Esophagus muscularis mucosa (tissue), 4 donors: ENCODE results near the gene BCAS4. TPM values are rescaled to one million over a fixed set of nuclear protein-coding genes. Genes with fewer than 3 reads are reported as not detected.

ENCODE experiments used
- DNase-seq: peaks from one replicate; pipeline ENCODE4 v3.0.0-alpha.2; 2017; ENCODE audit errors: extremely low spot score
- H3K27ac ChIP-seq, 4 donors: fragments of 200-600 bp; sonication (generic); replicated peaks in 1 of 4; 1 replicate in 3 of 4; 2 replicates in 1 of 4; pipeline ENCODE4 v1.5.1; 2016 to 2019; ENCODE audit warnings: mild to moderate bottlenecking in 1 of 4
- H3K27me3 ChIP-seq, 4 donors: fragments of 200-600 bp; sonication (generic); one replicate each; pipeline versions ENCODE4 v1.5.1 to v1.6.0; 2016 to 2019
- H3K36me3 ChIP-seq, 4 donors: fragments of 200-600 bp; sonication (generic); one replicate each; pipeline ENCODE4 v1.5.1; 2016 to 2019
- H3K4me1 ChIP-seq, 4 donors: fragments of 200-600 bp; sonication (generic); one replicate each; pipeline ENCODE4 v1.5.1; 2016 to 2019
- H3K4me3 ChIP-seq, 4 donors: fragments of 200-600 bp; sonication (generic); 1 replicate in 2 of 4; 2 replicates in 2 of 4; pipeline ENCODE4 v1.5.1; 2016 to 2019; ENCODE audit warnings: mild to moderate bottlenecking in 4 of 4, moderate library complexity in 1 of 4
- H3K9me3 ChIP-seq, 4 donors: fragments of 200-600 bp; sonication (generic); 1 replicate in 3 of 4; 2 replicates in 1 of 4; pipeline ENCODE4 v1.5.1; 2016 to 2019
- CTCF ChIP-seq, 3 experiments: fragments of 200-600 bp in 2 of 3; fragments of 450-650 bp in 1 of 3; sonication (generic) in 2 of 3; IDR thresholded peaks; one replicate each; pipeline ENCODE4 v1.5.1; 2017 to 2019; ENCODE audit warnings: antibody characterized with exemption in 3 of 3, mild to moderate bottlenecking in 2 of 3, moderate library complexity in 1 of 3
- EP300 ChIP-seq: sonication (generic); formaldehyde crosslinking; IDR thresholded peaks from one replicate; pipeline ENCODE4 v1.6.1; 2017; ENCODE audit warnings: antibody characterized with exemption
- POLR2A ChIP-seq: fragments of 450-650 bp; IDR thresholded peaks from one replicate; pipeline ENCODE4 v1.6.1; 2017; ENCODE audit warnings: antibody characterized with exemption, moderate library complexity, mild to moderate bottlenecking, low read depth
- POLR2AphosphoS5 ChIP-seq, 2 donors: sonication (generic); formaldehyde crosslinking; IDR thresholded peaks; one replicate each; pipeline ENCODE4 v1.6.1; 2017; ENCODE audit warnings: antibody characterized with exemption in 2 of 2
- WGBS: methylation state at CpG from one replicate; pipeline ENCODE4 v1.1.5; 2018; 5-methylcytosine and 5-hydroxymethylcytosine counted together
- intact Hi-C: fragments of 100-400 bp; cut with DNase I; formaldehyde crosslinking; loops from one replicate; pipeline ENCODE4 v1.15.1; 2023
- total RNA-seq, 4 donors: library from RNA; depleted of rRNA; stranded (reverse); fragments of >200 nt; gene quantifications; one replicate each; pipeline versions ENCODE4 v1.1.0 to v1.2.1, GENCODE V29; 2016

BCAS4 gene
- total RNA-seq, 4 donors from 2014 or later: 3.1 to 5.4 (median 4.5) TPM

- TF ChIP-seq POLR2A (no peak), POLR2AphosphoS5 (IDR thresholded peaks at IDR 0.05) (no peak), EP300 (no peak)
- Histone ChIP-seq H3K4me1 (no peaks in the 10 kb centered on the region), H3K9me3 (no peaks in the 10 kb centered on the region), H3K4me3 (no peak overlapping the region), H3K27ac (no peak overlapping the region), H3K27me3 (no peaks in the 10 kb centered on the region), H3K36me3 (no peaks in the 10 kb centered on the region)
- no peak for DNase-seq
- intact Hi-C loops: no loop called here
- 92% methylated on average over 5 of the region's 5 CpGs for WGBS
Measured at GRCh38 chr20:50801747-50802125, 6.9 kb downstream of the BCAS4 start.

GRCh38 chr20:50802289-50802688, 7.4 kb downstream of the BCAS4 start:
- DNase-seq: no peak
- TF ChIP-seq POLR2A (no peak), EP300 (no peak), CTCF (IDR thresholded peaks at IDR 0.05) (no peak), POLR2AphosphoS5 (IDR thresholded peaks at IDR 0.05) (no peak)
- Histone ChIP-seq H3K9me3 (no peaks in the 10 kb centered on the region), H3K27ac (no peak overlapping the region), H3K36me3 (no peaks in the 10 kb centered on the region), H3K4me1 (no peaks in the 10 kb centered on the region), H3K4me3 (no peak overlapping the region), H3K27me3 (no peaks in the 10 kb centered on the region)
- intact Hi-C loops: no loop called here
- WGBS: 98% methylated on average over 6 of the region's 8 CpGs

- intact Hi-C loops: no loop called here
- Histone ChIP-seq H3K27ac (no peak overlapping the region), H3K36me3 (no peaks in the 10 kb centered on the region), H3K9me3 (no peaks in the 10 kb centered on the region), H3K4me1 (no peaks in the 10 kb centered on the region), H3K27me3 (no peaks in the 10 kb centered on the region), H3K4me3 (no peak overlapping the region)
- TF ChIP-seq EP300 (no peak), POLR2A (no peak), CTCF (IDR thresholded peaks at IDR 0.05) (no peak), POLR2AphosphoS5 (IDR thresholded peaks at IDR 0.05) (no peak)
- WGBS: 68% methylated on average over 11 of the region's 11 CpGs
- no peak for DNase-seq
Measured at GRCh38 chr20:50804437-50805348, 9.8 kb downstream of the BCAS4 start.

GRCh38 chr20:50805349-50805684, 10.5 kb downstream of the BCAS4 start:
- DNase-seq: no peak
- no peaks in the 10 kb centered on the region for H3K27me3 ChIP-seq
- 83% methylated on average over 1 of the region's 1 CpG for WGBS
- H3K4me1 ChIP-seq: no peaks in the 10 kb centered on the region
- no peaks in the 10 kb centered on the region for H3K9me3 ChIP-seq
- H3K36me3 ChIP-seq: no peaks in the 10 kb centered on the region
- intact Hi-C loops: no loop called here
- H3K4me3 ChIP-seq: no peak overlapping the region
- no peak overlapping the region for H3K27ac ChIP-seq
- TF ChIP-seq EP300 (no peak), POLR2AphosphoS5 (IDR thresholded peaks at IDR 0.05) (no peak), POLR2A (no peak), CTCF (IDR thresholded peaks at IDR 0.05) (no peak)

GRCh38 chr20:50806126-50806768, 11.4 kb downstream of the BCAS4 start:
- DNase-seq: no peak
- 86% methylated on average over 5 of the region's 5 CpGs for WGBS
- Histone ChIP-seq H3K4me3 (no peak overlapping the region), H3K4me1 (no peaks in the 10 kb centered on the region), H3K27ac (no peak overlapping the region), H3K36me3 (no peaks in the 10 kb centered on the region), H3K27me3 (no peaks in the 10 kb centered on the region), H3K9me3 (no peaks in the 10 kb centered on the region)
- intact Hi-C loops: no loop called here
- TF ChIP-seq EP300: no peak
- TF ChIP-seq POLR2A: no peak
- no peak for TF ChIP-seq POLR2AphosphoS5 (IDR thresholded peaks at IDR 0.05)
- no peak for TF ChIP-seq CTCF (IDR thresholded peaks at IDR 0.05)
